Panc1 (cell line): ENCODE results near the gene PI4K2A.

Source experiments
- POLR2AphosphoS5 ChIP-seq: IDR thresholded peaks from 2 replicates; pipeline ENCODE4 v1.6.1; 2012; ENCODE audit warnings: mild to moderate bottlenecking, low read depth, low read length, moderate library complexity
- TF ChIP-seq, protein P1 (sequence below): fragments of 450-650 bp; IDR thresholded peaks from 2 replicates; pipeline ENCODE4 v1.5.1; 2017; ENCODE audit warnings: mild to moderate bottlenecking

DNA sequence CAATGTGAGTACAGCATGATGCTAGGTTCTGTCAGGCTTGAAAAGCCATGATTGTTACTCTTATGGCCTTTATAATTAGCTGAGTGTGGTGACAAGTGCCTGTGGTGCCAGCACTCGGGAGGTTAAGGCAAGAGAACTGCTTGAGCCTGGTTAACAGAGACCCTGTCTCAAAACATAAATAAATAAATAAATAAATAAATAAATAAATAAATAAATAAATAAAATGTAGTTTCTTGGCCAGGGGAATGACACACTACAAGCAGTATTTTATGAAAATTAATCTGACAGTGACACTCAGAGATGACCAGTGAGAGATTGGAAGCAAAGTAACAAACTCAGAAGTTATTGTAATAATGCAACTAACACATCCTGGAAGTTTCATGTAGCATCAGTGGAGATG, 4.9 kb upstream of the PI4K2A start:
- TF ChIP-seq POLR2AphosphoS5 = no peak
- TF ChIP-seq, protein P1, sequence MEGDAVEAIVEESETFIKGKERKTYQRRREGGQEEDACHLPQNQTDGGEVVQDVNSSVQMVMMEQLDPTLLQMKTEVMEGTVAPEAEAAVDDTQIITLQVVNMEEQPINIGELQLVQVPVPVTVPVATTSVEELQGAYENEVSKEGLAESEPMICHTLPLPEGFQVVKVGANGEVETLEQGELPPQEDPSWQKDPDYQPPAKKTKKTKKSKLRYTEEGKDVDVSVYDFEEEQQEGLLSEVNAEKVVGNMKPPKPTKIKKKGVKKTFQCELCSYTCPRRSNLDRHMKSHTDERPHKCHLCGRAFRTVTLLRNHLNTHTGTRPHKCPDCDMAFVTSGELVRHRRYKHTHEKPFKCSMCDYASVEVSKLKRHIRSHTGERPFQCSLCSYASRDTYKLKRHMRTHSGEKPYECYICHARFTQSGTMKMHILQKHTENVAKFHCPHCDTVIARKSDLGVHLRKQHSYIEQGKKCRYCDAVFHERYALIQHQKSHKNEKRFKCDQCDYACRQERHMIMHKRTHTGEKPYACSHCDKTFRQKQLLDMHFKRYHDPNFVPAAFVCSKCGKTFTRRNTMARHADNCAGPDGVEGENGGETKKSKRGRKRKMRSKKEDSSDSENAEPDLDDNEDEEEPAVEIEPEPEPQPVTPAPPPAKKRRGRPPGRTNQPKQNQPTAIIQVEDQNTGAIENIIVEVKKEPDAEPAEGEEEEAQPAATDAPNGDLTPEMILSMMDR = no peak
